Urinary bladder (tissue), 4 donors: ENCODE data around the gene LGALS3BP. TPM values are rescaled to one million over a fixed set of nuclear protein-coding genes. Genes with fewer than 3 reads are reported as not detected.

Experiments
- DNase-seq: peaks from one replicate; pipeline ENCODE4 v3.0.0-alpha.2; 2015; ENCODE audit errors: extremely low spot score
- H3K27ac ChIP-seq: one replicate; pipeline ENCODE4 v1.5.1; 2013; ENCODE audit warnings: low read depth, mild to moderate bottlenecking, moderate library complexity
- H3K36me3 ChIP-seq: one replicate; pipeline ENCODE4 v1.6.1; 2013; ENCODE audit warnings: mild to moderate bottlenecking, moderate library complexity; ENCODE audit not compliant: insufficient read depth
- H3K4me1 ChIP-seq: one replicate; pipeline ENCODE4 v1.6.1; 2013; ENCODE audit warnings: mild to moderate bottlenecking, moderate library complexity; ENCODE audit not compliant: insufficient read depth
- H3K4me3 ChIP-seq: one replicate; pipeline ENCODE4 v1.5.1; 2013; ENCODE audit warnings: low read depth, low read length
- whole genome bisulfite sequencing: extraction: QIAGEN DNeasy Blood & Tissue Kit; methylation state at CpG from one replicate; pipeline ENCODE4 v1.1.7; 2013; 5-methylcytosine and 5-hydroxymethylcytosine counted together
- polyA plus RNA-seq: library from polyadenylated mRNA; stranded (reverse); fragments of 200-250 nt; gene quantifications from one replicate; pipeline ENCODE4 v1.2.3, GENCODE V29; 2013
- total RNA-seq: library from RNA; depleted of rRNA; stranded (reverse); fragments of >200 nt; gene quantifications from one replicate; pipeline ENCODE4 v1.2.3, GENCODE V29; 2014
- donor health status: healthy with polysubstance abuse.
- donor health status: healthy.

LGALS3BP gene
- total and polyA plus RNA-seq, 2 donors: 103 to 219 TPM

DNA sequence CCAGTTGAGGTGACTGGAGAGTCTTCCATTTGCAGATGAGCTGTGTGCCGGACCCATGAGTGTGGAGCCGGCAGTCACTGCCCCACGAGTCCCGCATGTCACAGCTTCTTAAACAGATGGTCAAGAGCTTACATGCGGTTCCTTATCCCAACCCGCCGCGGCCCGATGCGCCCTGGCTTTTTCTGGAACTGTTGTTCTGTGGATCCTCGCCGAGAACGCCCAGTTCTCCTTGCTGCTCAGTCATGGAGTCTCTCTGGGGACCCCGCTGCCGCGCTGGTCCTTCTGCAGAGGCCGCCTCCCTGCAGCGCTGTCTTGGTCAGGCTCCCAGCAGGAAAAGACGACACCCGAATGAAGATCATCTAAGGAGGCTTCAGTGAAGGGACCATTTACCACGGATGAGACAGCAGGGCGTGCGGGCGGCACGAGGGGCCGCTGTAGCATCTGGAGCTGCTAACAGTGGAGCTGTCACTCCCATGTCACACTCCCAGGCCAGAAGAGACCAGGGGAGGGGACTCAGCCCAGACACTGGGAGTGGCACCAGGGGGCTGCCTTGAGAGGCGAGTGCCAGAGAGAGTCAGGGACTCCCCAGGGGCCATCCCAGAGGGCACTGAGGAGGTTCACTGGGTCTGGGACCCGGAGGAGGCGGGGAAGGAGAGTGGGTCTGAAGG is 10.8 kb upstream of the LGALS3BP start:
- Histone ChIP-seq H3K36me3 (no peaks in the 10 kb centered on the region), H3K4me1 (no peaks in the 10 kb centered on the region), H3K27ac (no peak overlapping the region), H3K4me3 (no peak overlapping the region)
- 97% methylated on average over 29 of the region's 29 CpGs for WGBS
- no peak for DNase-seq

DNA sequence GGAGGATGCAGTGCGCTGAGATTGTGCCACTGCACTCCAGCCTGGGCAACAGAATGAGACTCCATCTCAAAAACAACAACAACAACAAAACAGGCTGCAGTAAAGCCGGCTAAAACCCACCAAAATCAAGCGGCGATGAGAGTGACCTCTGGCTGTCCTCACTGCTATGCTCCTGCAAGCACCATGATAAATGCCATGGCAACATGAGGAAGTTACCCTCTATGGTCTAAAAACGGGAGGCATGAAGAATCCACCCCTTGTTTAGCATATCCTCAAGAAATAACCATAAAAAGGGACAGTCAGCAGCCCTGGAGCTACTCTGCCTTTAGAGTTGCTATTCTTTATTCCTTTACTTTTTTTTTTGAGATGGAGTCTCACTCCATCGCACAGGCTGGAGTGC is 8.4 kb upstream of the LGALS3BP start:
- Histone ChIP-seq H3K36me3 (no peaks in the 10 kb centered on the region), H3K4me1 (no peaks in the 10 kb centered on the region), H3K4me3 (no peak overlapping the region), H3K27ac (no peak overlapping the region)
- 52% methylated on average over 6 of the region's 6 CpGs for WGBS
- no peak for DNase-seq

DNA sequence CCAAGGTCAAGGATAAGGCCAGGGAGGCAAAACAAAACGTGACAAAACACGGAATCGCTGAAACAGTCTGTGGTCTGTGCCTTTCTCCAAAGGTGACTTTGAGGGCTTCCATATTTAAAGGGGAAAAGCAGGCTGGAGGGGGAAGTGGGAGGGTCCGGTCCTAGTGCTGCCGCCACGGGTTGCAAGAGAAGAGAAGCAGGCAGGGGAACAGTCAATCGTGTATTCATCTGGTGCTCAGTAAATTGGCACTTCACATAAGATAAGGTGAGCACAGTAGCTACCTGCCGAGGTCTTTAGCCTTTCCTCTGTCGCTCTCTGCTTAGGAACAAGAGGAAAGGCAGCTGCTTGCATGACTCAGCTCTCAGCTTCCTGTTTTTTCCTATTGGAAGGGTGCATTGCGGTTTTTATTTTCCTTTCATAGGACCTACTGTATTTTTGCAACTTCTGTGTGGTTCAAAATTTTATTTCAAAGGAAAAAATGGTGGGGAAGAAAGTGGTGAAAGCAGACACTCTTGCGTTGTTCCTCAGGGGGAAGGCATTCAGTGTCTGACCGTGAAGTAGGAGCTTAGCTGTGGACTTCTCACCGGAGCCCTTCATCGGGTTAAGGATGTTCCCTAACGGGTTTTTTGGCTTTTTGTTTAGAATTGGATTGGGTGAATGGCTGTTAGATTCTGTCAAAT is 7.1 kb upstream of the LGALS3BP start:
- no peak for DNase-seq
- Histone ChIP-seq H3K27ac (peak overlapping the region; percentile 38), H3K4me3 (peak overlapping the region; percentile 29), H3K36me3 (no peaks in the 10 kb centered on the region), H3K4me1 (no peaks in the 10 kb centered on the region)
- WGBS: 10% methylated on average over 15 of the region's 15 CpGs

DNA sequence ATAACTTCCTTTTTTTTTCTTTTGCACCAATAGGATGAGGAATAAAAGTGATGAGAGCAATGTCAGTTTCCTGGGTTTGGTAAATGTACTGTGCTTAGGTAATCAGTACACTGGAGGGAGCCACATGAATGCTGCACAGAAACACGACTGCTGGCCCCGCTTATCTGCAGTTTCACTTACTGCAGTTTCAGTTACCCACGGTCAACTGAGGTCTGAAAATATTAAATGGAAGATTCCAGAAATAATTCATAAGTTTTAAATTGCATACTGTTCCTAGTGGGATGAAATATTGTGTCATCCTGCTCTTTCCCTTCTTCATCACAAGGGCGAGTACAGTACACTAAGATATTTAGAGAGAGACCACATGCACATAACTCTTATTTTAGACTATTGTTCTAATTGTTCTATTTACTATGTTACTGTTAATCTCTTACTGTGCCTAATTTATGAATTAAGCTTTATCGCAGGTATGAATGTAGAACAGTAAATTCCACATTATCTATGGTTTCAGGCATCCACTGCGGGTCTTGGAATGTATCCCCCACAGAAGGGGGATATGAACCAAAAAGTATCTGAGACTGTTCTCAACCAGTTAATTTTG is 6.4 kb upstream of the LGALS3BP start:
- WGBS: 32% methylated on average over 6 of the region's 6 CpGs
- Histone ChIP-seq H3K36me3 (no peaks in the 10 kb centered on the region), H3K27ac (no peak overlapping the region), H3K4me1 (no peaks in the 10 kb centered on the region), H3K4me3 (no peak overlapping the region)
- no peak for DNase-seq

DNA sequence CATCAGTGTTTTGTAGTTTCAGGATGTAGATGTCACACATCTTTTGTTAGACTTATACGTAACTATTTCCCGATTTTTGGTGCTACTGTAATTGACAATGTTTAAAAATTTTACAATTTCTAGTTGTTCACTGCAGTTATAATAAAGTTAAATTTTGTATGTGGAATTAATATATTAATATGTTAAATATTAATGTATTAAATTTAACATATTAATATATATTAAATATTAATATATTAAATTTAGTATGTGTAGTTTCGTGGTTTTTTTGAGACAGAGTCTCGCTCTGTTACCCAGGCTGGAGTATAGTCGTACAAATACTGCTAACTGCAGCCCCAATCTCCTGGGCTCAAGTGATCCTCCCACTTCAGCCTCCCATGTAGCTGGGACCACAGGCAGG is 5.7 kb upstream of the LGALS3BP start:
- Histone ChIP-seq H3K4me1 (no peaks in the 10 kb centered on the region), H3K36me3 (no peaks in the 10 kb centered on the region), H3K27ac (no peak overlapping the region), H3K4me3 (no peak overlapping the region)
- WGBS: 95% methylated on average over 5 of the region's 5 CpGs
- DNase-seq: no peak

DNA sequence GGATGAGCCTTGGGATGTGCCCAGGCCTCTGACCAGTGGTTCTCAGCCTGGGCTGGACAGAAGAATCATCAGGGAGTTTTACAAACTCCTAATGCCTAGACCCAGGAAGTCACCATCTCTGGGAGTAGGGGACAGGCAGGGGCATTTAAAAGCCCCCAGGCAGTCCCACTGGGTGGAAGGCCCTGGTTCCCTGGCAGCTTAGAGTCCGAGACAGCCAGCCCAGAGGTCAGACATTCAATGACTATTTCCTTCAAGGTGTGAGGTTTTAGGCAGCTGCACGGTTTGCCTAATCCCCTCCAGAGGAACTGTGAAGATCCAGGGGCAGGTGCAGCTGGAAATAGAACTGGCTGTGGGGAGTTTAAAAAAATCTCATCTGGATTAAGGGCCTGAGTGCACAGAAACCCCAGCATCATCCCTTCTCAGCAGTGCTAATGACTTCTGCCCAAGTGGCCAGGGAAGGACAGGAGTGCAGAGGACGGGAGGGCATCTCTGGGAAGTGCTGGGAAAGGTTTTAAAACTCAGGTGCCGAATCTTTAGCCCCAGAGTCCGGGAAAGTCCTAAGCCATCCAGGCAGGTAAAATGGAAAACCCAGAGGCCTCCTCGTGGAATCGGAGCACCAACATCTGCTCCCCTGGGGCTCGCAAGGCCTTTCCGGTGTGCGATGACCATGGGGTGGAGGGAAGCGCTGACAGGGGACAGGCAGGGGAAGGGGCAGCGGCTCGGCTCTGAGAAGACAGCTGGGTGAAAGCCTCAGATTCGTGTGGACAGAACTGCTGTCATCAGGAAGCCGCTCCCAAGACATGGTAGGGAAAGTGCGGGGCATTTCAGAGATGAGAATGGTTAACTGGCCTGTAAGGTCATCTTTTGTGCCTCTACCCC is 1.5 kb upstream of the LGALS3BP start:
- no peak overlapping the region for H3K4me3 ChIP-seq
- WGBS: 75% methylated on average over 16 of the region's 16 CpGs
- no peak overlapping the region for H3K27ac ChIP-seq
- DNase-seq: no peak
- H3K36me3 ChIP-seq: no peaks in the 10 kb centered on the region
- no peaks in the 10 kb centered on the region for H3K4me1 ChIP-seq

DNA sequence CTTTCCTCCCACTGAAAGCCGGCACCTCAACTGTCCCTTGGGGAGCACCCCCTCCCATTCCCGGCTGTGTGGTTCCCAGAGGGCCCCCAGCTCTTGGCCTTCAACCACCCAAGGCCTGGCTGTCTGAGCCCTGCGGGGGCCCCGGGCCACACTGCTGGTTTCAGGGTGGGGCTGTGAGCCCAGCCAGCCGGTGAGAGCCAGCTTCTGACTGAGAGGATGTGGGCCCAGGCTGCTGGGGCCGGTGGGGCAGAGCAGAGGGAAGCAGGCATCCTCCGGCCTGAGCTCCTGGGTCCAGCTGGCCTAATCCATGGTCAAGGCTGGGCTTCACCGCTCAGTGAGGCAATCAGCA is 875 bp upstream of the LGALS3BP start:
- H3K4me3 ChIP-seq: no peak overlapping the region
- H3K27ac ChIP-seq: no peak overlapping the region
- DNase-seq: no peak
- H3K36me3 ChIP-seq: no peaks in the 10 kb centered on the region
- no peaks in the 10 kb centered on the region for H3K4me1 ChIP-seq
- WGBS: 80% methylated on average over 8 of the region's 8 CpGs

DNA sequence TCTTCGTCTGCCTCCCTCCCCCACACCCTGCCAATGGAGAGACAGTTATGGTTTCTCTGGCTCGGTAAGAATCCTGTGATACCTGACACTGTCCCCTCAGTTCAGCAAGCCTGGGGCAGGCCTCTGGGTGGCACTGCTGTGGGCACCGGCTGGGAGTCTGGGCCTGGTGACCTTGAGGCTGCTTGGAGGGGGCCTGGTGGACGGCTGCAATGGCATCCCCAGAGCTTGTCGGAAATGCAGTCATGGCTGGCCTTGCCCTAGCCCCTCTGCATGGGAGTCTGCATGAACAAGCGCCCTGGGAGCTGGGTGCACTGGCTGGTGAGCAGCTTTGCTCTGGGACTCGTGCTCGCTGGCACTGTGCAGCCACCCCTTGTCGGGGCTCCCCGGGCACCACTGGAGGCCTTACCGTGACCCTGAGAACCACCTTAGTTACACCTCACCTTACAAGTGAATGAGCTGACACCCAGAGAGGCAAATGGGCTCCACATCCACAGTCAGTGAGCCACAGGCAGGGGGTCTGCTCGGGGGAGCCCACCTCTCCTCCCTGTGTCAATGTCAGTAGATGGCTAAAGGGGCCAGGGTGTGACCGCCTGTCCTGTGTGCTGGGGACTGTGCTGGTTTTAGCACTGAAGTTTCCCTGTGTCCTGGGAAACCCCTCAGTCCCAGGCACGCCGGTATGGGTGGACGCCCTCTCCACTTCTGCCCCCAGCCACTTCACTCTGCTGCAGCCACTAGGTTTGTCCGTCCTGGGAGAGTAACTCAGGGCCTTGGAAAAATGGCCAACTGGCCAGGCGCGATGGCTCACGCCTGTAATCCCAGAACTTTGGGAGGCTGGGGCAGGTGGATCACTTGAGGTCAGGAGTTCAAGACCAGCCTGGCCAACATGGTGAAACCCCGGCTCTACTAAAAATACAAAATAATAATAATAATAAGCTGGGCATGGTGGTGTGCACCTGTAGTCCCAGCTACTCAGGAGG is 1.4 kb downstream of the LGALS3BP start:
- H3K27ac ChIP-seq: no peak overlapping the region
- no peaks in the 10 kb centered on the region for H3K36me3 ChIP-seq
- WGBS: 71% methylated on average over 21 of the region's 21 CpGs
- no peak overlapping the region for H3K4me3 ChIP-seq
- DNase-seq: no peak
- no peaks in the 10 kb centered on the region for H3K4me1 ChIP-seq

DNA sequence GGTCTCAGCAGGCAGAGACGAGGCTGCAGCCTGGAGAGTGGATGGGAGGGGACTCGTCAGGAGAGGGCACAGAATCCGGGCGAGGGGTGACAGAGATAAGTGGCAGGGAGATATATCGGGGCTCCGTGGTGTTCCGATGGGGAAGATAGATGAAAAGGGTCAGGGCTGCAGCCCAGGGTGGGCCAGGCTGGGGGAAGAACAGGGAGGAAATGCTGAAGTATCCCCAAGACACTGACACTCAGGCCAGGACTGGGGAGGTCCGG is 2.1 kb downstream of the LGALS3BP start:
- H3K4me3 ChIP-seq: no peak overlapping the region
- no peak for DNase-seq
- H3K27ac ChIP-seq: no peak overlapping the region
- H3K4me1 ChIP-seq: no peaks in the 10 kb centered on the region
- WGBS: 76% methylated on average over 8 of the region's 8 CpGs
- no peaks in the 10 kb centered on the region for H3K36me3 ChIP-seq

DNA sequence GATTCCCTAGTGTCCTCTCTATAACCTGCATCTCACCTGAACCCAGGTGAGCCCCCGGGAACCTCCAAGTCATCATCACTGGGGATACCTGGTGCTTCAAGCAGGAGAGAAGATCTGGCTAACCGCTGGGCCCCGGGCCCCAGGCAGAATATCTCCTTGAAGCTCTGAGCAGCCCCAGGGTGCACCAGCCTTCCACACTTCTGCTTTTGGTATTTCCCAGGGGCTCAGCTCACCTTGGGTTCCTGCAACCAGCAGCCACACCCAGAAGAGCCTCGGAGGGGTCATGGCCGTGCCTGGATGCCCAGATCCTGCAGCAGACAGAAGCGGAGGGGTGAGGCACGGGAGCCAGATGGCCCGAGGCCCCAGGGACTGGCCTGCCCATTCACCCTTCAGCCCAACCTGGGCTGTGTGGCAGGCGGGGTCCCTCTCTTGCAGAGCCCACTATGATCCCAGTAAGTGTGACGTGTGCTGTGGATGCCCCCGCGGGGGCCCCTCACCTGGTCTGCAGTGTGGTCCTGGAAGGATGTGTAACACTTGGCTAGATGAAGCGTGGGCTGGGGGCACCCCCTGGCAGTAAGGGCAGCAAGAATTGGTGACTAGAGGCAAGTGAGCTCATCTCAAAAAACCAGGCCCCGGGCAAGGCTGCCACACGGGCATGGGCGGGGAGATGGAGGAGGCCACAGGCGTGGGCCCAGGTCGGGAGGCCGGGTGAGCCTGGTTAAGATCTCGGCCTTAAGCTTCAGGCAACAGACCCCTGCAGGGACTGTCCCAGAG is 2.6 kb downstream of the LGALS3BP start:
- no peak overlapping the region for H3K27ac ChIP-seq
- no peak for DNase-seq
- H3K36me3 ChIP-seq: no peaks in the 10 kb centered on the region
- H3K4me3 ChIP-seq: no peak overlapping the region
- H3K4me1 ChIP-seq: no peaks in the 10 kb centered on the region
- WGBS: 84% methylated on average over 20 of the region's 20 CpGs

DNA sequence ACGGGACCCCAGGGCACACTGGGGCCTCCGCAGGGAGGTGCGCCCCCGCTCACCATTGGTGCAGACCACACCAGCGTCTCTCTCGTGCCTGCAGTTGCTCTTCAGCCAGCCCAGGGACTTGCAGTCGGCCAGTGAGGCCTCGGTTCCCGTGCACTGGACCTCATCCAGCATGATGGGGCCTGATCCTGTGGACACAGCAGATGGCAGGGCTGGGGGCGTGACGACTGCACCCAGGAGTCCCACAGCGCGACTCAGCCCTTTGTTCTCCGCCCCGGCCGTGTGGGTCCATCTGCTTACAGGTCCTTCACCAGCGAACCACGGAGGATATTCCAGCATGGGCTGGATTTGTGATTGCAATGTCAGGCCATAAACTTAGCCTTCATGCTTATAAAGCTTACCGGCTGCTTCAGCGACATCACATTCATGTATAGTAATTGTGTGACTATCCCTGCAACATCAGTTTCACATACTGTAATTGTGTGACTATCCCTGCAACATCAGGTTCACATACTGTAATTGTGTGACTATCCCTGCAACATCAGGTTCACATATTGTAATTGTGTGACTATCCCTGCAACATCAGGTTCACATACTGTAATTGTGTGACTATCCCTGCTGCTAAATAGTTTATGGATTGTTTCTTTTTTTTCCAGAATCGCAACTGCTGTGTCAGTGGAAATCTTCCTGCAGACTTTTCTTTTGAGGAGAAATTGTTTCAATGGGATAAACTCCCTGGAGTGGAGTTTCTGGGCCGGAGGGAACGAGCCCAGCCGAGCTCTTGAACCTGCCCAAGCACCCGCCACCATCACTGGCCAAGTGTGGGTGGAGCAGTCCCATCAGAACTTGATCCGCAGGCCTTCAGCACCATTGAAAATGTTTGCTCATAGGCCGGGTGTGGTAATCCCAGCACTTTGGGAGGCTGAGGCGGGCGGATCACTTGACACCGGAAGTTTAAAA is 4.8 kb downstream of the LGALS3BP start:
- H3K27ac ChIP-seq: no peak overlapping the region
- WGBS: 30% methylated on average over 30 of the region's 30 CpGs
- no peak overlapping the region for H3K4me3 ChIP-seq
- no peaks in the 10 kb centered on the region for H3K36me3 ChIP-seq
- no peak for DNase-seq
- no peaks in the 10 kb centered on the region for H3K4me1 ChIP-seq
